Coronary artery (tissue), 2 donors: Measurements from ENCODE around the gene GATA6.
A peak's percentile ranks its signal among the peaks of the same experiment; 100 is the strongest.

Experiments
- DNase-seq: peaks from one replicate; pipeline ENCODE4 v3.0.0-alpha.2; 2017; ENCODE audit warnings: low spot score
- H3K27ac ChIP-seq, 2 donors: fragments of 200-600 bp; sonication (generic); one replicate each; pipeline ENCODE4 v1.5.1; 2016 to 2019
- H3K4me3 ChIP-seq: fragments of 200-600 bp; sonication (generic); 2 replicates; pipeline ENCODE4 v1.5.1; 2016; ENCODE audit warnings: mild to moderate bottlenecking, moderate library complexity
- CTCF ChIP-seq: fragments of 200-600 bp; sonication (generic); IDR thresholded peaks from one replicate; pipeline ENCODE4 v1.5.1; 2019; ENCODE audit warnings: antibody characterized with exemption

The GATA6 gene

GRCh38 chr18:22169011-22169888 is at the start of gene GATA6:
GATA6 (plus strand) TSS chr18:22169589; CDS start chr18:22171145, 1,556 bp downstream.
- peak; percentile 98 for DNase-seq
- no peak for TF ChIP-seq CTCF
- peak within 1 kb of the TSS; percentile 97 to 99 for H3K27ac ChIP-seq
- peak within 1 kb of the TSS; percentile 90 for H3K4me3 ChIP-seq

GRCh38 chr18:22124970-22125369 is 44.4 kb upstream of the GATA6 start:
- TF ChIP-seq CTCF = no peak
- Histone ChIP-seq H3K27ac (no peak overlapping the region), H3K4me3 (no peak overlapping the region)
- DNase-seq = no peak

GRCh38 chr18:22128954-22129353 is 40.4 kb upstream of the GATA6 start:
- no peak for TF ChIP-seq CTCF
- DNase-seq = no peak
- Histone ChIP-seq H3K27ac (no peak overlapping the region), H3K4me3 (no peak overlapping the region)

- Histone ChIP-seq H3K4me3 (no peak overlapping the region), H3K27ac (no peak overlapping the region)
- no peak for TF ChIP-seq CTCF
- DNase-seq = no peak
Observed at GRCh38 chr18:22129778-22130177, 39.6 kb upstream of the GATA6 start.

- Histone ChIP-seq H3K4me3 (no peak overlapping the region), H3K27ac (no peak overlapping the region)
- DNase-seq = no peak
- no peak for TF ChIP-seq CTCF
Observed at GRCh38 chr18:22132258-22132657, 37.1 kb upstream of the GATA6 start.

- no peak overlapping the region for H3K27ac ChIP-seq
- no peak for DNase-seq
- no peak overlapping the region for H3K4me3 ChIP-seq
- no peak for TF ChIP-seq CTCF
Observed at GRCh38 chr18:22132763-22133162, 36.6 kb upstream of the GATA6 start.

- Histone ChIP-seq H3K27ac (no peak overlapping the region), H3K4me3 (no peak overlapping the region)
- no peak for DNase-seq
- no peak for TF ChIP-seq CTCF
Observed at GRCh38 chr18:22136395-22136794, 33.0 kb upstream of the GATA6 start.
